ENCODE measurements around the gene APBB1IP. TPM values are rescaled to one million over a fixed set of nuclear protein-coding genes. Genes with fewer than 3 reads are reported as not detected.

Gene APBB1IP
- polyA plus RNA-seq, 2 of the 4 experiments (the other 2 are of a cell fraction) = 0.96 to 9.2 TPM

- WGBS (ENCODE audit: missing lambda C conversion rate) = 71% methylated on average over 7 of the region's 7 CpGs
- no peak for TF ChIP-seq SREBF2 (IDR thresholded peaks at IDR 0.05)
- TF ChIP-seq MAX (IDR thresholded peaks at IDR 0.05) = no peak
- no peak for TF ChIP-seq RNF2 (IDR thresholded peaks at IDR 0.05; ENCODE audit: borderline replicate concordance, low read depth)
- TF ChIP-seq EP300 (IDR thresholded peaks at IDR 0.05) = no peak
- TF ChIP-seq, protein P1, sequence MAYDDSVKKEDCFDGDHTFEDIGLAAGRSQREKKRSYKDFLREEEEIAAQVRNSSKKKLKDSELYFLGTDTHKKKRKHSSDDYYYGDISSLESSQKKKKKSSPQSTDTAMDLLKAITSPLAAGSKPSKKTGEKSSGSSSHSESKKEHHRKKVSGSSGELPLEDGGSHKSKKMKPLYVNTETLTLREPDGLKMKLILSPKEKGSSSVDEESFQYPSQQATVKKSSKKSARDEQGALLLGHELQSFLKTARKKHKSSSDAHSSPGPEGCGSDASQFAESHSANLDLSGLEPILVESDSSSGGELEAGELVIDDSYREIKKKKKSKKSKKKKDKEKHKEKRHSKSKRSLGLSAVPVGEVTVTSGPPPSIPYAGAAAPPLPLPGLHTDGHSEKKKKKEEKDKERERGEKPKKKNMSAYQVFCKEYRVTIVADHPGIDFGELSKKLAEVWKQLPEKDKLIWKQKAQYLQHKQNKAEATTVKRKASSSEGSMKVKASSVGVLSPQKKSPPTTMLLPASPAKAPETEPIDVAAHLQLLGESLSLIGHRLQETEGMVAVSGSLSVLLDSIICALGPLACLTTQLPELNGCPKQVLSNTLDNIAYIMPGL (CRISPR knock-in tag; IDR thresholded peaks at IDR 0.05; ENCODE audit: borderline replicate concordance) = no peak
- TF ChIP-seq CHD2 (IDR thresholded peaks at IDR 0.05; ENCODE audit: low read length, partially characterized antibody) = no peak
- no peak for TF ChIP-seq CEBPB (IDR thresholded peaks at IDR 0.05)
- no peak for TF ChIP-seq RARB (CRISPR knock-in tag; IDR thresholded peaks at IDR 0.05)
- no peak for TF ChIP-seq MAFK (IDR thresholded peaks at IDR 0.05; ENCODE audit: partially characterized antibody)
- no peak for TF ChIP-seq HEYL (CRISPR knock-in tag; IDR thresholded peaks at IDR 0.05)
Observed at GRCh38 chr10:26543567-26544306, 105.6 kb downstream of the APBB1IP start.

DNA sequence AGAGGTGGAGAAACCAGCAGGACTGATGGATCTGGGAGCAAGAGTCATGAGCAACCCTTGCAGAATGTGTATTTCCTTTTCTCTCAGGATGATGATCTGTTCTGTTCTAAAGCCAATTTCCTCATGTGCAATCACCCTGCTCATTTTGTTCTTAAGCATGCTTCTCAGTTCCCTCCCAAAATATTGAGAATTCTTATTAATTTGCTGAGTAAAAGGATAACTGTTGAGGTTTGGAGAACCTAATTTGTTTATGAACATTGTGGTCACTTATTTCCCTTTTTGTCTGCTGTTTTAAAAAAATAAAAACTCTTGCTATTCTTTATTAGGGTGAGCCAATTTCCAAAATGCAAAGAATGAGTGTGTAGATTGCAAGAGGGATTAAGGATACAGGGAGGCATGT, 106.8 kb downstream of the APBB1IP start:
- H3K27ac ChIP-seq = no peak overlapping the region
- 0 out of 3 replicates have a peak, but pooled peaks cover 7% of the 10 kb centered on the region for H3K4me1 ChIP-seq
- ChIA-PET CTCF (no interaction called here), POLR2A (no interaction called here)
- no peak overlapping the region for H3K4me2 ChIP-seq
- TF ChIP-seq BCL3 (IDR thresholded peaks at IDR 0.05) (no peak), EHMT2 (IDR thresholded peaks at IDR 0.05; ENCODE audit: low read depth) (no peak), HES2 (IDR thresholded peaks at IDR 0.05) (no peak), HEYL (CRISPR knock-in tag; IDR thresholded peaks at IDR 0.05) (no peak), CHD2 (IDR thresholded peaks at IDR 0.05; ENCODE audit: low read length, partially characterized antibody) (no peak), RCOR1 (IDR thresholded peaks at IDR 0.05; ENCODE audit: low read depth, low read length) (no peak), PBX3 (IDR thresholded peaks at IDR 0.05) (no peak), EHF (CRISPR knock-in tag; IDR thresholded peaks at IDR 0.05) (no peak)
- ATAC-seq (no peak), FAIRE-seq (no peak), DNase-seq (ENCODE audit: low read depth in 1 of 2, low spot score in 1 of 2) (no peak)
- H3K4me3 ChIP-seq = no peak overlapping the region
- H3K9me3 ChIP-seq = 0 out of 3 replicates have a peak, but pooled peaks cover 2% of the 10 kb centered on the region

More at GRCh38 chr10:26543567-26544306, 105.6 kb downstream of the APBB1IP start:
- DNase-seq (ENCODE audit: low read depth in 1 of 2, low spot score in 1 of 2) = no peak
- Histone ChIP-seq H3K27ac (no peak overlapping the region), H3K4me2 (no peak overlapping the region), H3K4me1 (0 out of 3 replicates have a peak, but pooled peaks cover 7% of the 10 kb centered on the region), H3K9me3 (no peaks in the 10 kb centered on the region), H3K4me3 (no peak overlapping the region)
- ChIA-PET CTCF (interaction anchor here (0.7 kb wide), 1 partner anchor 769 kb away, joined by 3 read pairs; no protein-coding TSS in a partner anchor), POLR2A (no interaction called here)
- no peak for ATAC-seq
- no peak for FAIRE-seq

Measured in A549 (cell line).